ENCODE results near the gene BCR. TPM values are rescaled to one million over a fixed set of nuclear protein-coding genes. Genes with fewer than 3 reads are reported as not detected.

BCR gene
- total and polyA plus RNA-seq, 2 of the 13 experiments (the other 11 are each of a cell fraction or from before 2014, with no cell fraction given): 19.9 to 33.6 TPM

- TF ChIP-seq KDM2A (CRISPR knock-in tag; IDR thresholded peaks at IDR 0.05; ENCODE audit: borderline replicate concordance, low read depth): no peak
- TF ChIP-seq ZNF772 (CRISPR knock-in tag; IDR thresholded peaks at IDR 0.05): no peak
- TF ChIP-seq ZNF720 (CRISPR knock-in tag; IDR thresholded peaks at IDR 0.05): no peak
- TF ChIP-seq ZFP82 (CRISPR knock-in tag; IDR thresholded peaks at IDR 0.05; ENCODE audit: borderline replicate concordance): no peak
- peak; percentile 68 for TF ChIP-seq CTCF (CRISPR knock-in tag; IDR thresholded peaks at IDR 0.05)
- no peak for TF ChIP-seq PHF21A (CRISPR knock-in tag; IDR thresholded peaks at IDR 0.05)
- TF ChIP-seq ZNF605 (CRISPR knock-in tag; IDR thresholded peaks at IDR 0.05): no peak
- no peak for TF ChIP-seq RXRA (CRISPR knock-in tag; IDR thresholded peaks at IDR 0.05)
- TF ChIP-seq PATZ1 (CRISPR knock-in tag; IDR thresholded peaks at IDR 0.05): peak; percentile 46; the same call in 1 of the 2 replicates
- peak; percentile 26 for TF ChIP-seq RBM39 (IDR thresholded peaks at IDR 0.05; ENCODE audit: low read depth, low read length, poor library complexity, severe bottlenecking)
- TF ChIP-seq TERF1 (CRISPR knock-in tag; IDR thresholded peaks at IDR 0.05): no peak
- TF ChIP-seq ZBTB33 (CRISPR knock-in tag; IDR thresholded peaks at IDR 0.05): peak; percentile 63
- TF ChIP-seq NR3C1 (CRISPR knock-in tag; IDR thresholded peaks at IDR 0.05): no peak
- no peak for TF ChIP-seq ZNF781 (CRISPR knock-in tag; IDR thresholded peaks at IDR 0.05; ENCODE audit: borderline replicate concordance, not compliant biosample characterization)
- TF ChIP-seq TEAD3 (CRISPR knock-in tag; optimal IDR thresholded peaks at IDR 0.05; ENCODE audit: borderline replicate concordance): no peak
- TF ChIP-seq ZNF782 (CRISPR knock-in tag; IDR thresholded peaks at IDR 0.05; ENCODE audit: borderline replicate concordance): 0 out of 2 replicates have a peak, but pooled peaks have one; percentile 20
- TF ChIP-seq ZNF441 (CRISPR knock-in tag; IDR thresholded peaks at IDR 0.05; ENCODE audit: borderline replicate concordance): no peak
- no peak for TF ChIP-seq BORCS8-MEF2B (CRISPR knock-in tag; IDR thresholded peaks at IDR 0.05)
- TF ChIP-seq ONECUT2 (CRISPR knock-in tag; IDR thresholded peaks at IDR 0.05): no peak
- 0 out of 2 replicates have a peak, but pooled peaks have one; percentile 2 for TF ChIP-seq UBTF (CRISPR knock-in tag; IDR thresholded peaks at IDR 0.05)
Measured at GRCh38 chr22:23250785-23251363, 70.6 kb downstream of the BCR start (continued).
